Endothelial cell of coronary artery (primary cell): ENCODE results near the gene TRIM68. TPM values are rescaled to one million over a fixed set of nuclear protein-coding genes. Genes with fewer than 3 reads are reported as not detected.

Experiments
- total RNA-seq: library from RNA; depleted of rRNA; stranded (reverse); fragments of >200 nt; gene quantifications from 2 replicates; pipeline ENCODE4 v1.2.3, GENCODE V29; 2014

TRIM68 gene
- total RNA-seq, result 7.1 and 14.4 TPM in 2 replicates

GRCh38 chr11:4607781-4608666, at the start of gene TRIM68:
TSS of gene TRIM68 (minus strand) at chr11:4608231. CDS start at chr11:4605504, 2,727 bp downstream.

GRCh38 chr11:4643682-4644081, 35.7 kb upstream of the TRIM68 start, which contains the start of gene OR51E1:
TSS of gene OR51E1 (plus strand) at chr11:4643982. CDS start at chr11:4652527, 8,545 bp downstream.

GRCh38 chr11:4636962-4637661, 29.1 kb upstream of the TRIM68 start, which contains the start of gene OR51D1:
TSS of gene OR51D1 (plus strand) at chr11:4637477. CDS start at chr11:4639791, 2,314 bp downstream.

GRCh38 chr11:4593739-4594138, 14.3 kb downstream of the TRIM68 start, which contains the start of gene OR52I1:
TSS of gene OR52I1 (plus strand) at chr11:4594039. CDS start at chr11:4594039, 0 bp downstream.

GRCh38 chr11:4581443-4581842, 26.6 kb downstream of the TRIM68 start, which contains the start of gene OR52I2:
TSS of gene OR52I2 (plus strand) at chr11:4581743.

Other genes starting within 250 kb of the TRIM68 start
- gene OR52B4, start 239.8 kb downstream of the TRIM68 start, total RNA-seq, result not detected in 2 replicates
- gene TRIM21, start 214.5 kb downstream of the TRIM68 start, total RNA-seq, result 22.7 and 24.7 TPM in 2 replicates
- not detected in 2 replicates for gene OR52K2, start 158.9 kb downstream of the TRIM68 start, total RNA-seq
- gene OR52K1, start 125.6 kb downstream of the TRIM68 start, total RNA-seq, result not detected in 2 replicates
- not detected in 2 replicates for gene OR52M1, start 63.0 kb downstream of the TRIM68 start, total RNA-seq
- gene OR52I2, start 26.5 kb downstream of the TRIM68 start, total RNA-seq, result not detected in 2 replicates
- not detected in 2 replicates for gene OR52I1, start 14.2 kb downstream of the TRIM68 start, total RNA-seq
- not detected in 2 replicates for gene OR51D1, start 29.2 kb upstream of the TRIM68 start, total RNA-seq
- gene OR51E1, start 35.8 kb upstream of the TRIM68 start, total RNA-seq, result not detected in 2 replicates
- not detected in 2 replicates for gene OR51E2, start 89.6 kb upstream of the TRIM68 start, total RNA-seq
- gene MMP26, start 96.6 kb upstream of the TRIM68 start, total RNA-seq, result not detected in 2 replicates
- gene OR51F1, start 161.7 kb upstream of the TRIM68 start, total RNA-seq, result not detected in 2 replicates
- not detected in 2 replicates for gene OR52R1, start 196.1 kb upstream of the TRIM68 start, total RNA-seq
- not detected in 2 replicates for gene OR51F2, start 213.1 kb upstream of the TRIM68 start, total RNA-seq
- not detected in 2 replicates for gene OR51S1, start 241.0 kb upstream of the TRIM68 start, total RNA-seq